Vagina (tissue), 2 donors: ENCODE data around the gene CAMK2N2.

Experiments used
- CTCF ChIP-seq, 3 experiments: fragments of 450-650 bp in 2 of 3; fragments of 200-600 bp in 1 of 3; sonication (generic) in 1 of 3; IDR thresholded peaks; one replicate each; pipeline ENCODE4 v1.5.1; 2017 to 2019; ENCODE audit warnings: antibody characterized with exemption in 3 of 3, mild to moderate bottlenecking in 2 of 3, moderate library complexity in 2 of 3
- POLR2A ChIP-seq, 2 donors: fragments of 450-650 bp; IDR thresholded peaks; one replicate each; pipeline ENCODE4 v1.6.1; 2017; ENCODE audit warnings: antibody characterized with exemption in 2 of 2, mild to moderate bottlenecking in 2 of 2, moderate library complexity in 2 of 2

GRCh38 chr3:184275381-184275701 is 14.0 kb upstream of the CAMK2N2 start:
- no peak for TF ChIP-seq CTCF (IDR thresholded peaks at IDR 0.05)
- TF ChIP-seq POLR2A (IDR thresholded peaks at IDR 0.05), result no peak
